Activated naive CD8-positive, alpha-beta T cell treated with anti-CD3 and anti-CD28 coated beads for 36 hours (primary cell): ENCODE data around the gene SH2D6. TPM values are rescaled to one million over a fixed set of nuclear protein-coding genes. Genes with fewer than 3 reads are reported as not detected.

Source experiments
- DNase-seq: peaks from one replicate; pipeline ENCODE4 v3.0.0; 2021
- H3K27ac Mint-ChIP-seq: one replicate; pipeline ENCODE4 v1.8.0; 2022; ENCODE audit warnings: mild to moderate bottlenecking, moderate library complexity, mixed read lengths
- H3K27me3 Mint-ChIP-seq: one replicate; pipeline ENCODE4 v1.8.0; 2022; ENCODE audit warnings: mild to moderate bottlenecking, mixed read lengths
- H3K36me3 Mint-ChIP-seq: one replicate; pipeline ENCODE4 v1.8.0; 2021; ENCODE audit warnings: mild to moderate bottlenecking, mixed read lengths
- H3K4me1 Mint-ChIP-seq: one replicate; pipeline ENCODE4 v1.8.0; 2021; ENCODE audit warnings: mixed read lengths
- H3K4me3 Mint-ChIP-seq: one replicate; pipeline ENCODE4 v1.8.0; 2022; ENCODE audit warnings: mild to moderate bottlenecking, moderate library complexity, mixed read lengths
- H3K9me3 Mint-ChIP-seq: one replicate; pipeline ENCODE4 v1.8.0; 2022; ENCODE audit warnings: mixed read lengths
- total RNA-seq, 2 experiments: library from RNA; stranded (reverse); gene quantifications; one replicate each; pipeline ENCODE4 v1.2.3, GENCODE V29; 2021

The SH2D6 gene
- total RNA-seq, 2 experiments from 2014 or later: 0.74 to 1.2 TPM

GRCh38 chr2:85455552-85456090, 37.1 kb downstream of the SH2D6 start:
- Mint-ChIP-seq H3K27me3 (no peaks in the 10 kb centered on the region), H3K4me3 (no peak overlapping the region), H3K4me1 (no peaks in the 10 kb centered on the region), H3K27ac (no peak overlapping the region), H3K9me3 (no peaks in the 10 kb centered on the region), H3K36me3 (no peaks in the 10 kb centered on the region)
- no peak for DNase-seq

- Mint-ChIP-seq H3K4me1 (no peaks in the 10 kb centered on the region), H3K27me3 (no peaks in the 10 kb centered on the region), H3K9me3 (no peaks in the 10 kb centered on the region), H3K36me3 (no peaks in the 10 kb centered on the region), H3K27ac (no peak overlapping the region), H3K4me3 (no peak overlapping the region)
- no peak for DNase-seq
Measured at GRCh38 chr2:85457043-85457442, 38.5 kb downstream of the SH2D6 start.

GRCh38 chr2:85457877-85458316, 39.4 kb downstream of the SH2D6 start:
- no peak for DNase-seq
- no peaks in the 10 kb centered on the region for H3K36me3 Mint-ChIP-seq
- no peaks in the 10 kb centered on the region for H3K27me3 Mint-ChIP-seq
- no peaks in the 10 kb centered on the region for H3K4me1 Mint-ChIP-seq
- no peak overlapping the region for H3K27ac Mint-ChIP-seq
- no peaks in the 10 kb centered on the region for H3K9me3 Mint-ChIP-seq
- H3K4me3 Mint-ChIP-seq: no peak overlapping the region

GRCh38 chr2:85458601-85459563, 40.4 kb downstream of the SH2D6 start:
- H3K9me3 Mint-ChIP-seq: no peaks in the 10 kb centered on the region

GRCh38 chr2:85459771-85460170, 41.3 kb downstream of the SH2D6 start:
- DNase-seq: no peak
- H3K9me3 Mint-ChIP-seq: no peaks in the 10 kb centered on the region
- no peak overlapping the region for H3K4me3 Mint-ChIP-seq
- no peaks in the 10 kb centered on the region for H3K27me3 Mint-ChIP-seq
- no peaks in the 10 kb centered on the region for H3K4me1 Mint-ChIP-seq
- H3K36me3 Mint-ChIP-seq: no peaks in the 10 kb centered on the region
- H3K27ac Mint-ChIP-seq: no peak overlapping the region

More at GRCh38 chr2:85458601-85459563, 40.4 kb downstream of the SH2D6 start:
- Mint-ChIP-seq H3K4me1 (no peaks in the 10 kb centered on the region), H3K27me3 (no peaks in the 10 kb centered on the region), H3K36me3 (no peaks in the 10 kb centered on the region), H3K27ac (no peak overlapping the region), H3K4me3 (no peak overlapping the region)
- no peak for DNase-seq

- Mint-ChIP-seq H3K27ac (no peak overlapping the region), H3K4me1 (no peaks in the 10 kb centered on the region), H3K36me3 (no peaks in the 10 kb centered on the region), H3K4me3 (no peak overlapping the region), H3K27me3 (no peaks in the 10 kb centered on the region), H3K9me3 (no peaks in the 10 kb centered on the region)
- DNase-seq: no peak
Measured at GRCh38 chr2:85462322-85462721, 43.8 kb downstream of the SH2D6 start.

GRCh38 chr2:85468096-85468703, 49.7 kb downstream of the SH2D6 start:
- Mint-ChIP-seq H3K9me3 (no peaks in the 10 kb centered on the region), H3K27me3 (no peaks in the 10 kb centered on the region), H3K36me3 (no peaks in the 10 kb centered on the region), H3K4me1 (peaks cover 4% of the 10 kb centered on the region), H3K4me3 (no peak overlapping the region), H3K27ac (no peak overlapping the region)
- DNase-seq: no peak

GRCh38 chr2:85468704-85469349, 50.3 kb downstream of the SH2D6 start:
- peaks cover 4% of the 10 kb centered on the region for H3K4me1 Mint-ChIP-seq
- DNase-seq: no peak
- H3K27me3 Mint-ChIP-seq: no peaks in the 10 kb centered on the region
- no peak overlapping the region for H3K27ac Mint-ChIP-seq
- no peaks in the 10 kb centered on the region for H3K36me3 Mint-ChIP-seq
- no peak overlapping the region for H3K4me3 Mint-ChIP-seq
- no peaks in the 10 kb centered on the region for H3K9me3 Mint-ChIP-seq

GRCh38 chr2:85470850-85471800, 52.6 kb downstream of the SH2D6 start:
- Mint-ChIP-seq H3K36me3 (no peaks in the 10 kb centered on the region), H3K27ac (no peak overlapping the region), H3K4me1 (peaks cover 4% of the 10 kb centered on the region), H3K4me3 (no peak overlapping the region), H3K9me3 (no peaks in the 10 kb centered on the region), H3K27me3 (no peaks in the 10 kb centered on the region)
- DNase-seq: no peak

- Mint-ChIP-seq H3K9me3 (no peaks in the 10 kb centered on the region), H3K4me3 (no peak overlapping the region), H3K36me3 (no peaks in the 10 kb centered on the region), H3K27me3 (no peaks in the 10 kb centered on the region), H3K4me1 (peaks cover 4% of the 10 kb centered on the region), H3K27ac (no peak overlapping the region)
- no peak for DNase-seq
Measured at GRCh38 chr2:85472261-85472660, 53.7 kb downstream of the SH2D6 start.

- Mint-ChIP-seq H3K9me3 (no peaks in the 10 kb centered on the region), H3K4me3 (no peak overlapping the region), H3K36me3 (no peaks in the 10 kb centered on the region), H3K27me3 (no peaks in the 10 kb centered on the region), H3K27ac (no peak overlapping the region), H3K4me1 (no peaks in the 10 kb centered on the region)
- DNase-seq: no peak
Measured at GRCh38 chr2:85475799-85476490, 57.4 kb downstream of the SH2D6 start.

- Mint-ChIP-seq H3K36me3 (no peaks in the 10 kb centered on the region), H3K4me1 (no peaks in the 10 kb centered on the region), H3K9me3 (no peaks in the 10 kb centered on the region), H3K27ac (no peak overlapping the region), H3K4me3 (no peak overlapping the region), H3K27me3 (no peaks in the 10 kb centered on the region)
- DNase-seq: no peak
Measured at GRCh38 chr2:85476624-85477023, 58.1 kb downstream of the SH2D6 start.

GRCh38 chr2:85477884-85478283, 59.4 kb downstream of the SH2D6 start:
- Mint-ChIP-seq H3K27ac (no peak overlapping the region), H3K27me3 (no peaks in the 10 kb centered on the region), H3K4me1 (no peaks in the 10 kb centered on the region), H3K36me3 (no peaks in the 10 kb centered on the region), H3K4me3 (no peak overlapping the region), H3K9me3 (no peaks in the 10 kb centered on the region)
- no peak for DNase-seq
